D721Med (cell line): Measurements from ENCODE around the gene CBY2.

ENCODE experiments used
- DNase-seq: peaks from one replicate; pipeline ENCODE4 v3.0.0; 2011; ENCODE audit warnings: low spot score; ENCODE audit not compliant: insufficient read length
- FAIRE-seq: peaks from 2 replicates; lab custom pipeline; 2011; peaks lifted over from hg19 to GRCh38; lab: Jason Lieb, UNC
- TF ChIP-seq, protein P1 (sequence below): IDR thresholded peaks from 2 replicates; pipeline ENCODE4 v1.5.1; 2012; ENCODE audit warnings: mild to moderate bottlenecking, control low read depth; ENCODE audit not compliant: insufficient read depth; ENCODE audit errors: missing control alignments

Gene CBY2

GRCh38 chr13:45702869-45703391, 810 bp downstream of the CBY2 start:
- TF ChIP-seq, protein P1, sequence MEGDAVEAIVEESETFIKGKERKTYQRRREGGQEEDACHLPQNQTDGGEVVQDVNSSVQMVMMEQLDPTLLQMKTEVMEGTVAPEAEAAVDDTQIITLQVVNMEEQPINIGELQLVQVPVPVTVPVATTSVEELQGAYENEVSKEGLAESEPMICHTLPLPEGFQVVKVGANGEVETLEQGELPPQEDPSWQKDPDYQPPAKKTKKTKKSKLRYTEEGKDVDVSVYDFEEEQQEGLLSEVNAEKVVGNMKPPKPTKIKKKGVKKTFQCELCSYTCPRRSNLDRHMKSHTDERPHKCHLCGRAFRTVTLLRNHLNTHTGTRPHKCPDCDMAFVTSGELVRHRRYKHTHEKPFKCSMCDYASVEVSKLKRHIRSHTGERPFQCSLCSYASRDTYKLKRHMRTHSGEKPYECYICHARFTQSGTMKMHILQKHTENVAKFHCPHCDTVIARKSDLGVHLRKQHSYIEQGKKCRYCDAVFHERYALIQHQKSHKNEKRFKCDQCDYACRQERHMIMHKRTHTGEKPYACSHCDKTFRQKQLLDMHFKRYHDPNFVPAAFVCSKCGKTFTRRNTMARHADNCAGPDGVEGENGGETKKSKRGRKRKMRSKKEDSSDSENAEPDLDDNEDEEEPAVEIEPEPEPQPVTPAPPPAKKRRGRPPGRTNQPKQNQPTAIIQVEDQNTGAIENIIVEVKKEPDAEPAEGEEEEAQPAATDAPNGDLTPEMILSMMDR: no peak
- DNase-seq (no peak), FAIRE-seq (no peak)

DNA sequence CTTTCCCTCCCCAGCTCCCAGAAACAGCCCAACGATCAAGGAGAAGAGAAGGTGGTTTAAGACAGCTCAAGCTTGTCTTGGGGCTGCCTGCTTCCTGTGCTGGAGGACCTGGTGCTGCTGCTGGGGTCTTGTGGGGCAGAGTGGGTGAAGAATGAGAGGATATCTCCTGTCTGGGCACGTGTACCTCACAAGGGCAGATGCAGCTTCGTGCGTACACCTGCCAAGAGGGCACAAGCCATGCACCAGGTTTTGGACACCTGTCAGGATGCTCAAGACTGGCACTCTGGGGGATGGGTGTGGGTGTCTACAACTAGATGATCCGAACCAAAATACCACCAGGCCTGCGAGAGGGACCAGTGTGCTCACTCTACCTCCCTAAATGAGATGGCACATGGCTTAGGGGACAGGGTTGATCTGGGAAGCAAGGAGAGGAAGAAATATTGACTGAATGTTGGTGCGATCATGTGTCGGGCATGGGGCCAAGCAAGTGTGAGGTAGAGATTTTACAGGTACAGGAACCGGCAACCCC, 2.2 kb downstream of the CBY2 start:
- TF ChIP-seq, protein P1: no peak
- no peak for DNase-seq
- FAIRE-seq: no peak

- no peak for FAIRE-seq
- DNase-seq: no peak
- TF ChIP-seq, protein P1: no peak
Measured at GRCh38 chr13:45704854-45705695, 3.0 kb downstream of the CBY2 start.

- TF ChIP-seq, protein P1: no peak
- no peak for DNase-seq
- FAIRE-seq: no peak
Measured at GRCh38 chr13:45705918-45706317, 3.8 kb downstream of the CBY2 start.

DNA sequence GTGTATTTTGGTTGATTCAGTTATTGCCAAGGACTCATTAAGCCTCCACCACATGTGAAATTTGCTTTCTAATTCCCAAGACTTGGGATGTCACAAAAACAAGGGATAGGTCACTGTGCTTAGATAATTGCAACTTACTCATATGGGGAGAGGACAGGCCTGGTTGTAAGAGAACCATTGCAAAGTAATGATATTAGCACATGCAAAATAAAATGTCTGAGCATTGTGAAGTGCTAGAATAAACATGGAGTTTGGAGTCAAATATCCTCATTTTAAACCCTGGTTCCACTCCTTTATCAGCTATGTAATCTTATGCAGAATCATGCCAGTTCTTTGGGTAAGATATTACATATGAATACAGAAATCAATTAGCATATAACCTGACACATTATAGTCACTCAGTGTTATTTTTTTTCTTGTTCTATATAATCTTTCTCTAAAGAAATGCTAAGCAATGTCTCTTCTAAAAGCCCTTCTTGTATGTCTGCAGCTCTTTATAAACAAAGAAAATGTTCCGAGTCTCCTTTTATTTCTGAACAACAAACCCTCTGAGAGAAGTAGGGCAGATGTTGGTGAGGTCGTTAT, 5.5 kb downstream of the CBY2 start:
- DNase-seq (no peak), FAIRE-seq (no peak)
- TF ChIP-seq, protein P1: no peak

GRCh38 chr13:45711951-45712350, 9.8 kb downstream of the CBY2 start:
- TF ChIP-seq, protein P1: no peak
- no peak for DNase-seq
- FAIRE-seq: no peak
